Skin epidermis (tissue), 12 donors: Measurements from ENCODE around the gene ERC2.
"Not testable (repeated sequence)": the region's sequence is repeated elsewhere in the genome, so short reads cannot be mapped to it uniquely, and the experiment has no call there.

ENCODE experiments used
- H3K27ac ChIP-seq, 21 experiments: fragments of 200-600 bp; sonication (generic) in 11 of 21; one replicate each; pipeline ENCODE4 v1.5.0; 2020; ENCODE audit warnings: mild to moderate bottlenecking in 3 of 21, inconsistent platforms in 2 of 21, moderate library complexity in 2 of 21
- H3K4me3 ChIP-seq, 7 experiments: fragments of 200-600 bp; sonication (generic) in 2 of 7; one replicate each; pipeline ENCODE4 v1.5.0; 2020; ENCODE audit warnings: inconsistent platforms in 2 of 7, mild to moderate bottlenecking in 2 of 7, moderate library complexity in 1 of 7

The ERC2 gene

GRCh38 chr3:55524565-55525244 lies 943.6 kb downstream of the ERC2 start:
- Histone ChIP-seq H3K27ac (no peak overlapping the region), H3K4me3 (no peak overlapping the region)

DNA sequence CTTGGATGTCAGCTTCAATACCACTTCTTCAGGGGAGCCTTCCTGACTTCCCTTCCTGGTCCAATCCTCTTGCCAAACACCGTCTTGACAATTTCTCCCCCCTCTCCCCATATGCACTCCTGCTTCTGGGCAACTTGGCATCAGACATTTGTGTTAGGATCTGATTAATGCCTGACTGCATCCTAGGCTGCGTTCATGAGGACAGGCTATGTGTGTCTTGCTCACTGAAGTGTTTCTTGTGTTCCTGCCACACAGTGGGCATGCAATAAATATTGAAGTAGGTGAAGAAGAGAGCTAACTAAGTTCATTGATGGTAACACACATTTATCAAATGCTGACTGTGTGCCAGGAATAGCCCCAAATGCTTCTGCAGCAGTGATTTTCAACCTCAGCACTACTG lies 944.8 kb downstream of the ERC2 start:
- no peak overlapping the region for H3K4me3 ChIP-seq
- H3K27ac ChIP-seq, result no peak overlapping the region

- Histone ChIP-seq H3K4me3 (no peak overlapping the region), H3K27ac (no peak overlapping the region)
Observed at GRCh38 chr3:55521738-55522421, 946.4 kb downstream of the ERC2 start.

GRCh38 chr3:55521064-55521737 lies 947.1 kb downstream of the ERC2 start:
- no peak overlapping the region for H3K4me3 ChIP-seq
- no peak overlapping the region for H3K27ac ChIP-seq

- no peak overlapping the region for H3K27ac ChIP-seq
- H3K4me3 ChIP-seq, result no peak overlapping the region
Observed at GRCh38 chr3:55519019-55519418, 949.2 kb downstream of the ERC2 start.

GRCh38 chr3:55518451-55518850 lies 949.8 kb downstream of the ERC2 start:
- no peak overlapping the region for H3K27ac ChIP-seq
- no peak overlapping the region for H3K4me3 ChIP-seq

DNA sequence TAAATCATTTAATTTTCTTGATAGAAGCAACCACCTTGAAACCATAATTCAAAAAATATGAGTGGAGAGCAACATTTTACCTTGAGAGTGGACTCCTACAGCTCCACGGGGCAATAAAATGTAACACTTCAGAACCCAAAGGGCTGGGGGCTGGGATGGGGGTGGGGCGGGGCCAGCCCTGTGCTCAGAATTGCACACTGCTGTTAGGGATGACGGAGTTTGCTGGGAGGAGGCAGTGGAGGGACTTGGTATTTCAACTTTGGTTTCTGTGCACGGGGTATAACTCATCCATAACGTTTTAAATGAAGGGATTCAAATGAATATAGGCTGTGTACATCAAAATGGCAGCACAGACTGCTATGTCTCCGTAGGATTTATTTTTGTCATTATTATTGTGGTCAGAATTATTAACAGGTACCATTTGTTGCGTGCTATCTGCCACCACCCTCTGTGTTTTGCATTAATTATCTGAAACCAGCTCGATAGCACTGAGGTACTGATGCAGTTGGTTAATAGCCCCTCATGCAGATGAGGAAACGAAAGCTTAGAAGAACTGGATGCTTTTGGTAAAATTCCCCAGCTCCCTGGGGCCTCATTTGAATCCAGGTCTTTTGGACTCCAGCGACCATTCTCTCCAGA lies 951.8 kb downstream of the ERC2 start:
- H3K4me3 ChIP-seq, result no peak overlapping the region
- H3K27ac ChIP-seq, result no peak overlapping the region

DNA sequence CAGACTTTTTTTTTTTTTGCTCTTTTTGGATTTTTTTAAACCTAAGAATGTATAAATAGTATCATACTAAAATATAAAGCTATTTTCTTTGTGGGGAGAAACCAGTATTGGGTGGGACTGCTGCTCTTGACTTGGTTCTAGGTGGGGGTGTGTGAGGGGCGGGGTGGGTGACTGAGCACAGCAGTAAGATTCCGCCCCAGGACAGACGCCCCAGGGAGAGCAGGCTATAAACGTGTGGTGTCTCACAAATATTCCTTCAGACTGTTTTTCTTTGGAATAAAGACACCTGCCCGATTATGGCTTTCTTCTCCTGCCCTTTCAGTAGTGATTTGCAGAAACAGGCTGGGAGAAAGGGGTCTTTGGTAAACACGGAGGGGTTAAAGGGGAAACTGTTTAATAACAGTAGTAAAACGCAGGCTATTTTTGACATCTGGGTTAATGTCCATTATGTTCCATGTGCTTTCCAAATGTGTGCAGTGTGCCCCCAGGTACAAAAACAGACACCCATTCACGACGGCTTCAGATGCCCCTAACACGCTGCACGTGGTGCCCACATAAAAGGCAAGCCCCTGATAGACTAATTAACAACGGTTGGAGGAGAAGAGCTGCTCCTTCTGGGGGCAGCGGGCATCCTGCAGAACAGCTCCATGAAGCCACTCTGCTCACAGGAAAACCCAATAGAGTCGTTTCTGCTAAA lies 952.6 kb downstream of the ERC2 start:
- H3K4me3 ChIP-seq, result no peak overlapping the region
- H3K27ac ChIP-seq, result no peak overlapping the region

GRCh38 chr3:55514962-55515361 lies 953.3 kb downstream of the ERC2 start:
- Histone ChIP-seq H3K27ac (no peak overlapping the region), H3K4me3 (no peak overlapping the region)

GRCh38 chr3:55512571-55513343 lies 955.5 kb downstream of the ERC2 start:
- no peak overlapping the region for H3K27ac ChIP-seq
- H3K4me3 ChIP-seq, result no peak overlapping the region

GRCh38 chr3:55511895-55512570 lies 956.2 kb downstream of the ERC2 start:
- Histone ChIP-seq H3K27ac (no peak overlapping the region), H3K4me3 (no peak overlapping the region)

DNA sequence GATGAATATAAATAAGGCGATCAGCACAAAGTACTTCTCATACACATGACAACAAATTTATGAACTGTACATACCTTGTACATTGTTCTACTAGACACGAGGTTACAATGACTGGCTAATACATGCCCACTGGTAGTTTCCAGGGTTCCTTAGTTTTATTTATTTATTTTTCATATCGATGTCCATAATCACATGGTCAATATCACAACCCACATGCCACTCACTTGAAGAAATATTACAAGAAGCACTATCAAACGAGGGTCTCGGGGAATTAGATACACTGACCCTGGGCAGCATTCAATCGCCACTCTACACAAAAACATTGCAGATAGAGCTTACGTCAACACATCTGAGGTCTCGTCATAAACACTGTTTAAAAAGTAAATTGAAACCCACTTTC lies 959.9 kb downstream of the ERC2 start:
- no peak overlapping the region for H3K27ac ChIP-seq

DNA sequence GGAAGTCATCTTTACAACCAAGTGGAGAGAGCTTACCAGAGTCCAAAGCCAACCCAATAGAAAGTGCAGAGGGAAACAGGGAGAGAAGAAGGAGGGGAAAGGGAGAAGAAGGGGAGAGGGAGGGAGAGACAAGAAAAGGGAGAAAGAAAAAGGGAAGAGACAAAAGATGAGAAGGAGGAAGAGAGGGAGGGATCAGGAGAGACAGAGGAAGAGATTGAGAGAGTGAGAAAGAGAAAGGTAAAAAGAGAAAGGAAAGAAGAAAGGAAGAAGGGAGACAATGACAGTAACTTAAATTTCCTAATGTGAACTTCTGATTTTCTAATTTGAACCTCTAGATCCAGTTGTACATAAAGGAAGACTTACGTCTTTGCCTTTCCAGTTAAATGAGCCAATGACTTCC lies 960.5 kb downstream of the ERC2 start:
- no peak overlapping the region for H3K27ac ChIP-seq
- no peak overlapping the region for H3K4me3 ChIP-seq

More for the DNA sequence above, 959.9 kb downstream of the ERC2 start:
- H3K4me3 ChIP-seq, result no peak overlapping the region

- H3K4me3 ChIP-seq, result no peak overlapping the region
Observed at GRCh38 chr3:55505776-55506175, 962.5 kb downstream of the ERC2 start.

DNA sequence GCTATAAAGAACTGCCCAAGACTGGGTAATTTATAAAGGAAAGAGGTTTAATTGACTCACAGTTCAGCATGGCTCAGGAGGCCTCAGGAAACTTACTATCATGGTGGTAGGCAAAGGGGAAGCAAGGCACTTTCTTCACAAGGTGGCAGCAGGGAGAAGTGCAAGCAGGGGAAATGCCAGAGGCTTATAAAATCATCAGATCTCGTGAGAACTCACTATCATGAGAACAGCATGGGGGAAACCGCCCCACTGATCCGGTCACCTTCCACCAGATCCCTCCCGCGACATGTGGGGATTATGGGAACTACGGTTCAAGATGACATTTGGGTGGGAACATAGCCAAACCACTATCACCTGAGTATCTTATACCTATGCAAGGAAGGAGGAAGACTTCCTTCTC lies 963.2 kb downstream of the ERC2 start:
- H3K4me3 ChIP-seq, H3K27ac ChIP-seq: not testable (repeated sequence)

More at GRCh38 chr3:55505776-55506175, 962.5 kb downstream of the ERC2 start:
- H3K27ac ChIP-seq, result no peak overlapping the region

DNA sequence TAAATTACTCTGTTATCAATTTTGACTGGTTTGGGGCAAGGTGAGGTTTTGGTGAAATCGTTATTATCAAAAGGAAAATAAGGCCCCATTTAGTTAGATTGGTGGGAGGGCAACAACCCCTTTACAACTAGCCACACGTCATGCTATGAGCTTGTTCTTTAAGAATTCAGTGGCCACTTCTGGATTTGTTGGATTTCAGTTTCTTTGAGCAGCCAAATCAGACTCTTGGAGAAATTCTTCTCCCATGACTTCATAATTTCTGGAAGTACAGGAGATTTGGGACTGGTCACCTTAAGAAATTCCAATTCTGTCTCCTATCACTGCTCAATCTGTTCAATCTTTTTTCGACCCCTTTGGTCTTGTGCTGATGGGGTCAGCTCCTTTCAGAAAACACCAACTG lies 966.4 kb downstream of the ERC2 start:
- no peak overlapping the region for H3K4me3 ChIP-seq
- no peak overlapping the region for H3K27ac ChIP-seq

- Histone ChIP-seq H3K4me3 (no peak overlapping the region), H3K27ac (no peak overlapping the region)
Observed at GRCh38 chr3:55500555-55501330, 967.5 kb downstream of the ERC2 start.

DNA sequence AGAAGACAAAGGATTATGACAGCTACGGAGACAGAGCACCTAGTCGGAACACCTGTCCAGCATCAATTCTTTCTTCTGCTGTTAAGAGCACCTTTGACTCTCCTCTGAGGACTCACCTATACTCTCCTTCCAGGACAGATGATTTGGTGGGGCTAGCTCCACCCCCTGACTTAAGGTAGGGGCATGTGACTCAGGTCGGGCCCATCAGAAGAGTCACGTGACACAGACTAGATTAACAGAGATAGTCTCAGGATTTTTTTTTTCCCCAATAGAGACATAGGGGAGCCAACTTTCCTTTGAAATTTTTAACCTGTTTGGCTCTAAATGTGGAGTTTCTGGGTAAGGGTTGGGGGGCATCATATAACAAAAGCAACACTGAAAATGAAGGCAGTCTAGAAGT lies 969.7 kb downstream of the ERC2 start:
- Histone ChIP-seq H3K27ac (no peak overlapping the region), H3K4me3 (no peak overlapping the region)
